Neural progenitor cell (in vitro differentiated cells): ENCODE data around the gene OR2J2. TPM values are rescaled to one million over a fixed set of nuclear protein-coding genes. Genes with fewer than 3 reads are reported as not detected.
"Not testable (repeated sequence)": the region's sequence is repeated elsewhere in the genome, so short reads cannot be mapped to it uniquely, and the experiment has no call there.

Experiments
- DNase-seq: peaks from one replicate; pipeline ENCODE4 v3.0.0-alpha.2; 2016; ENCODE audit warnings: low spot score
- H2AFZ ChIP-seq: fragments of 200-600 bp; sonication (generic); replicated peaks from 2 replicates; pipeline ENCODE4 v1.6.1; 2016; ENCODE audit warnings: antibody characterized with exemption
- H3F3A ChIP-seq: fragments of 200-600 bp; sonication (generic); 2 replicates; pipeline ENCODE4 v1.6.1; 2016; ENCODE audit warnings: antibody characterized with exemption, low read depth
- H3K27ac ChIP-seq: fragments of 200-600 bp; sonication (generic); 2 replicates; pipeline ENCODE4 v1.5.1; 2016; ENCODE audit warnings: mild to moderate bottlenecking
- H3K27me3 ChIP-seq: fragments of 200-600 bp; sonication (generic); 2 replicates; pipeline ENCODE4 v1.6.1; 2016; ENCODE audit warnings: mild to moderate bottlenecking, moderate library complexity
- H3K36me3 ChIP-seq: fragments of 200-600 bp; sonication (generic); 2 replicates; pipeline ENCODE4 v1.5.1; 2016
- H3K4me1 ChIP-seq: fragments of 200-600 bp; sonication (generic); 2 replicates; pipeline ENCODE4 v1.6.1; 2016; ENCODE audit warnings: mixed run types
- H3K4me2 ChIP-seq: fragments of 200-600 bp; sonication (generic); 2 replicates; pipeline ENCODE4 v1.6.1; 2016
- H3K4me3 ChIP-seq: fragments of 200-600 bp; sonication (generic); 2 replicates; pipeline ENCODE4 v1.5.1; 2016
- H3K79me2 ChIP-seq: fragments of 200-600 bp; sonication (generic); 2 replicates; pipeline ENCODE4 v1.6.1; 2016; ENCODE audit warnings: low read depth
- H3K9ac ChIP-seq: fragments of 200-600 bp; sonication (generic); 2 replicates; pipeline ENCODE4 v1.6.1; 2016
- H3K9me3 ChIP-seq: fragments of 200-600 bp; sonication (generic); 2 replicates; pipeline ENCODE4 v1.5.1; 2016; ENCODE audit warnings: low read depth
- H4K20me1 ChIP-seq: fragments of 200-600 bp; sonication (generic); 2 replicates; pipeline ENCODE4 v1.6.1; 2016; ENCODE audit warnings: low read depth
- H3K27ac Mint-ChIP-seq: 3 replicates; pipeline ENCODE4 v1.8.0; 2021; ENCODE audit warnings: mixed read lengths
- H3K27me3 Mint-ChIP-seq: 2 replicates; pipeline ENCODE4 v1.8.0; 2022; ENCODE audit warnings: low read depth, mild to moderate bottlenecking, inconsistent platforms, moderate library complexity, mixed read lengths; ENCODE audit not compliant: insufficient read depth
- H3K36me3 Mint-ChIP-seq: 3 replicates; pipeline ENCODE4 v1.8.0; 2021; ENCODE audit warnings: mixed read lengths
- H3K4me1 Mint-ChIP-seq: 3 replicates; pipeline ENCODE4 v1.8.0; 2021; ENCODE audit warnings: mixed read lengths
- H3K4me3 Mint-ChIP-seq: 3 replicates; pipeline ENCODE4 v1.8.0; 2021; ENCODE audit warnings: mild to moderate bottlenecking, moderate library complexity, mixed read lengths
- H3K9me3 Mint-ChIP-seq: 3 replicates; pipeline ENCODE4 v1.8.0; 2020; ENCODE audit warnings: mixed read lengths
- EZH2 ChIP-seq: fragments of 200-600 bp; sonication (generic); IDR thresholded peaks from 2 replicates; pipeline ENCODE4 v1.6.1; 2017; ENCODE audit warnings: antibody characterized with exemption, mild to moderate bottlenecking, moderate library complexity
- EZH2phosphoT487 ChIP-seq: fragments of 200-600 bp; sonication (generic); IDR thresholded peaks from 2 replicates; pipeline ENCODE4 v1.6.1; 2017; ENCODE audit warnings: antibody characterized with exemption
- total RNA-seq: library from RNA; depleted of rRNA; stranded (reverse); fragments of >200 nt; gene quantifications from 2 replicates; pipeline ENCODE4 v1.2.3, GENCODE V29; 2015; ENCODE audit warnings: low replicate concordance
- TF ChIP-seq, protein P1 (sequence below): fragments of 200-600 bp; sonication (generic); IDR thresholded peaks from 2 replicates; pipeline ENCODE4 v1.5.1; 2017; ENCODE audit warnings: antibody characterized with exemption, mild to moderate bottlenecking

The OR2J2 gene
- total RNA-seq, 1 donor from 2014 or later: not detected

DNA sequence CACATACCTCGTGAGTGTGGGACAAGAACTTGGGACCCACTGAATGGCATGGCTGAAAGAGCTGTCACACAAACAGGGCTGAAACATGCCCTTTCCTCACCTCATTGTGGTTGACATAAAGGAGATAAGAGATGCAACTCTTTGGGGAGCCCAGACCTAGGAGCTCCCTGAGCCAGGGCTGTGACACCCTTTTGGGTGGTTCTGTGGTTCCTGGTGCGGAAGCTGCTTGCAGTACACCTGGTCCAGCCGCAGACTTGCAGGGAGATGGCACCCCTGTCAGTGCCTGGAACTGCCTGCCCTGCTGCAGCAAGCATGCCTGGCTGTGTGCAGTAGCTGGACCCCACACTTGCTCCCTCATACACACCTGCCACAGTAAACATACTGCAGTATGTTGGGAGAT is 31.3 kb downstream of the OR2J2 start:
- no peak overlapping the region for H3K27ac Mint-ChIP-seq

GRCh38 chr6:29211488-29211887 is 40.8 kb downstream of the OR2J2 start:
- Mint-ChIP-seq H3K4me3 (no peak overlapping the region), H3K4me1 (no peaks in the 10 kb centered on the region), H3K9me3 (no peaks in the 10 kb centered on the region), H3K36me3 (no peaks in the 10 kb centered on the region), H3K27me3 (no peaks in the 10 kb centered on the region), H3K27ac (no peak overlapping the region)
- TF ChIP-seq, protein P1, sequence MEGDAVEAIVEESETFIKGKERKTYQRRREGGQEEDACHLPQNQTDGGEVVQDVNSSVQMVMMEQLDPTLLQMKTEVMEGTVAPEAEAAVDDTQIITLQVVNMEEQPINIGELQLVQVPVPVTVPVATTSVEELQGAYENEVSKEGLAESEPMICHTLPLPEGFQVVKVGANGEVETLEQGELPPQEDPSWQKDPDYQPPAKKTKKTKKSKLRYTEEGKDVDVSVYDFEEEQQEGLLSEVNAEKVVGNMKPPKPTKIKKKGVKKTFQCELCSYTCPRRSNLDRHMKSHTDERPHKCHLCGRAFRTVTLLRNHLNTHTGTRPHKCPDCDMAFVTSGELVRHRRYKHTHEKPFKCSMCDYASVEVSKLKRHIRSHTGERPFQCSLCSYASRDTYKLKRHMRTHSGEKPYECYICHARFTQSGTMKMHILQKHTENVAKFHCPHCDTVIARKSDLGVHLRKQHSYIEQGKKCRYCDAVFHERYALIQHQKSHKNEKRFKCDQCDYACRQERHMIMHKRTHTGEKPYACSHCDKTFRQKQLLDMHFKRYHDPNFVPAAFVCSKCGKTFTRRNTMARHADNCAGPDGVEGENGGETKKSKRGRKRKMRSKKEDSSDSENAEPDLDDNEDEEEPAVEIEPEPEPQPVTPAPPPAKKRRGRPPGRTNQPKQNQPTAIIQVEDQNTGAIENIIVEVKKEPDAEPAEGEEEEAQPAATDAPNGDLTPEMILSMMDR: no peak
- no peak for TF ChIP-seq EZH2
- TF ChIP-seq EZH2phosphoT487: no peak
- Histone ChIP-seq H3K9ac (no peak overlapping the region), H3K4me2 (no peak overlapping the region), H3K4me3 (no peak overlapping the region), H3K36me3 (no peaks in the 10 kb centered on the region), H3K27ac (no peak overlapping the region), H3K4me1 (no peaks in the 10 kb centered on the region), H3F3A (no peaks in the 10 kb centered on the region), H3K27me3 (no peaks in the 10 kb centered on the region), H3K79me2 (no peaks in the 10 kb centered on the region), H4K20me1 (no peaks in the 10 kb centered on the region), H2AFZ (no peak overlapping the region), H3K9me3 (no peaks in the 10 kb centered on the region)
- DNase-seq: no peak

More for the DNA sequence above, 31.3 kb downstream of the OR2J2 start:
- no peaks in the 10 kb centered on the region for H4K20me1 ChIP-seq
- no peaks in the 10 kb centered on the region for H3K27me3 ChIP-seq
- no peaks in the 10 kb centered on the region for H3K9me3 ChIP-seq
- TF ChIP-seq, protein P1: no peak
- no peak for TF ChIP-seq EZH2phosphoT487
- no peak for TF ChIP-seq EZH2
- no peak overlapping the region for H2AFZ ChIP-seq
- H3K9ac ChIP-seq: no peak overlapping the region
- no peaks in the 10 kb centered on the region for H3K4me1 ChIP-seq
- Mint-ChIP-seq H3K4me1 (no peaks in the 10 kb centered on the region), H3K27me3 (no peaks in the 10 kb centered on the region), H3K36me3 (no peaks in the 10 kb centered on the region), H3K9me3 (peaks cover 6% of the 10 kb centered on the region), H3K4me3 (no peak overlapping the region)
- no peaks in the 10 kb centered on the region for H3K36me3 ChIP-seq
- no peak overlapping the region for H3K4me3 ChIP-seq
- DNase-seq: no peak
- no peaks in the 10 kb centered on the region for H3K79me2 ChIP-seq
- no peaks in the 10 kb centered on the region for H3F3A ChIP-seq
- no peak overlapping the region for H3K4me2 ChIP-seq
- no peak overlapping the region for H3K27ac ChIP-seq

- peaks cover 2% of the 10 kb centered on the region for H3K27me3 Mint-ChIP-seq
- no peak overlapping the region for H3K27ac Mint-ChIP-seq
- TF ChIP-seq, protein P1: no peak
- TF ChIP-seq EZH2 (no peak), EZH2phosphoT487 (no peak)
- no peak overlapping the region for H3K4me3 Mint-ChIP-seq
- H3K4me1 Mint-ChIP-seq: no peaks in the 10 kb centered on the region
- no peaks in the 10 kb centered on the region for H3K27me3 ChIP-seq
- no peak overlapping the region for H3K4me3 ChIP-seq
- no peaks in the 10 kb centered on the region for H3K4me1 ChIP-seq
- H3K9me3 ChIP-seq: no peaks in the 10 kb centered on the region
- no peak overlapping the region for H3K4me2 ChIP-seq
- no peaks in the 10 kb centered on the region for H3F3A ChIP-seq
- no peak overlapping the region for H3K9ac ChIP-seq
- H4K20me1 ChIP-seq: no peaks in the 10 kb centered on the region
- H3K27ac ChIP-seq: no peak overlapping the region
- no peaks in the 10 kb centered on the region for H3K9me3 Mint-ChIP-seq
- no peak overlapping the region for H2AFZ ChIP-seq
- DNase-seq: no peak
- no peaks in the 10 kb centered on the region for H3K36me3 ChIP-seq
- no peaks in the 10 kb centered on the region for H3K36me3 Mint-ChIP-seq
- H3K79me2 ChIP-seq: no peaks in the 10 kb centered on the region
Measured at GRCh38 chr6:29216528-29216927, 45.8 kb downstream of the OR2J2 start.

DNA sequence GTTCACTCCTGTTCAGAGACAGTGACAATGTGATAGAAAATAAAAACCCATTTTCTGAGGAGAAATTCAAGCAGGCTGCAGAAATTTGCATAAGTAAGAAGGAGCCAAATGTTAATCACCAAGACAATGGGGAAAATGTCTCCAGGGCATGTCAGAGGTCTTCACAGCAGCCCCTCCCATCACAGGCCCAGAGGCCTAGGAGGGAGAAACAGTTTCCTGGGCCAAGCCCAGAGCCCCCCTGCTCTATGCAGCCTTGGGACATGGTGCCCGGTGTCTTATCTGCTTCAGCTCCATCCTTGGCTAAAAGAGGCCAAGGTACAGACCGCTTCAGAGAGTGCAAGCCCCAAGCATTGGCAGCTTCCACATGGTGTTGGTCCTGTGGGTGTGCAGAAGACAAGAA is 46.5 kb downstream of the OR2J2 start:
- not testable (repeated sequence) for H3K4me2 ChIP-seq, H3K27ac Mint-ChIP-seq, H3K9ac ChIP-seq, H2AFZ ChIP-seq, H3F3A ChIP-seq, H3K36me3 Mint-ChIP-seq, H4K20me1 ChIP-seq, H3K36me3 ChIP-seq, H3K4me1 ChIP-seq, H3K4me3 ChIP-seq, DNase-seq, H3K9me3 Mint-ChIP-seq, H3K9me3 ChIP-seq, H3K27me3 Mint-ChIP-seq, H3K4me3 Mint-ChIP-seq, H3K27ac ChIP-seq, H3K27me3 ChIP-seq, H3K4me1 Mint-ChIP-seq, H3K79me2 ChIP-seq

DNA sequence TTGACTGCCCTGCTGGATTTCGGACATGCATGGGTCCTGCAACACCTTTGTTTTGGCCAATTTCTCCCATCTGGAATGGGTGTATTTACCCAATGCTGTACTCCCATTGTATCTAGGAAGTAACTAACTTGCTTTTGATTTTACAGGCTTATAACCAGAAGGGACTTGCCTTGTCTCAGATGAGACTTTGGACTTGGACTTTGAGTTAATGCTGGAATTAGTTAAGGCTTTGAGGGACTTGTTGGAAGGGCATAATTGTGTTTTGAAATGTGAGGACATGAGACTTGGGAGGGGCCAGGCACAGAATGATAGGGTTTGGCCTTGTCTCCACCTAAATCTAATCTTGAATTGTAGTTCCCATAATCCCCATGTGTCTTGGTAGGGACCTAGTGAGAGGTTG is 47.3 kb downstream of the OR2J2 start:
- not testable (repeated sequence) for H3K27me3 Mint-ChIP-seq, H3K9me3 Mint-ChIP-seq, H3K9me3 ChIP-seq, H2AFZ ChIP-seq, H3K79me2 ChIP-seq, H3K9ac ChIP-seq, DNase-seq, H3K27ac ChIP-seq, H3K4me1 ChIP-seq, H3K27me3 ChIP-seq, H3K36me3 ChIP-seq, H3K27ac Mint-ChIP-seq, H3K4me2 ChIP-seq, H3K4me1 Mint-ChIP-seq, H3K36me3 Mint-ChIP-seq, H3F3A ChIP-seq, H3K4me3 ChIP-seq, H4K20me1 ChIP-seq, H3K4me3 Mint-ChIP-seq
